Esophagus muscularis mucosa (tissue), 3 donors: Measurements from ENCODE around the gene SORBS1.

Experiments used
- POLR2A ChIP-seq: fragments of 450-650 bp; IDR thresholded peaks from one replicate; pipeline ENCODE4 v1.6.1; 2017; ENCODE audit warnings: antibody characterized with exemption, moderate library complexity, mild to moderate bottlenecking, low read depth
- TF ChIP-seq, protein P1 (sequence below), 3 experiments: fragments of 200-600 bp in 2 of 3; fragments of 450-650 bp in 1 of 3; sonication (generic) in 2 of 3; IDR thresholded peaks; one replicate each; pipeline ENCODE4 v1.5.1; 2017 to 2019; ENCODE audit warnings: antibody characterized with exemption in 3 of 3, mild to moderate bottlenecking in 2 of 3, moderate library complexity in 1 of 3

- TF ChIP-seq, protein P1, sequence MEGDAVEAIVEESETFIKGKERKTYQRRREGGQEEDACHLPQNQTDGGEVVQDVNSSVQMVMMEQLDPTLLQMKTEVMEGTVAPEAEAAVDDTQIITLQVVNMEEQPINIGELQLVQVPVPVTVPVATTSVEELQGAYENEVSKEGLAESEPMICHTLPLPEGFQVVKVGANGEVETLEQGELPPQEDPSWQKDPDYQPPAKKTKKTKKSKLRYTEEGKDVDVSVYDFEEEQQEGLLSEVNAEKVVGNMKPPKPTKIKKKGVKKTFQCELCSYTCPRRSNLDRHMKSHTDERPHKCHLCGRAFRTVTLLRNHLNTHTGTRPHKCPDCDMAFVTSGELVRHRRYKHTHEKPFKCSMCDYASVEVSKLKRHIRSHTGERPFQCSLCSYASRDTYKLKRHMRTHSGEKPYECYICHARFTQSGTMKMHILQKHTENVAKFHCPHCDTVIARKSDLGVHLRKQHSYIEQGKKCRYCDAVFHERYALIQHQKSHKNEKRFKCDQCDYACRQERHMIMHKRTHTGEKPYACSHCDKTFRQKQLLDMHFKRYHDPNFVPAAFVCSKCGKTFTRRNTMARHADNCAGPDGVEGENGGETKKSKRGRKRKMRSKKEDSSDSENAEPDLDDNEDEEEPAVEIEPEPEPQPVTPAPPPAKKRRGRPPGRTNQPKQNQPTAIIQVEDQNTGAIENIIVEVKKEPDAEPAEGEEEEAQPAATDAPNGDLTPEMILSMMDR (IDR thresholded peaks at IDR 0.05): no peak
- TF ChIP-seq POLR2A: no peak
These were observed 264.4 kb downstream of the SORBS1 start for GRCh38 chr10:95296764-95297163.
